Measurements from ENCODE around the gene MGLL. TPM values are rescaled to one million over a fixed set of nuclear protein-coding genes. Genes with fewer than 3 reads are reported as not detected.
"Not testable (repeated sequence)": the region's sequence is repeated elsewhere in the genome, so short reads cannot be mapped to it uniquely, and the experiment has no call there.

Gene MGLL
- total RNA-seq, 1 experiment from 2014 or later = 0.94 TPM

GRCh38 chr3:127706312-127706711 lies 116.0 kb downstream of the MGLL start (continued):
- TF ChIP-seq, protein P1, sequence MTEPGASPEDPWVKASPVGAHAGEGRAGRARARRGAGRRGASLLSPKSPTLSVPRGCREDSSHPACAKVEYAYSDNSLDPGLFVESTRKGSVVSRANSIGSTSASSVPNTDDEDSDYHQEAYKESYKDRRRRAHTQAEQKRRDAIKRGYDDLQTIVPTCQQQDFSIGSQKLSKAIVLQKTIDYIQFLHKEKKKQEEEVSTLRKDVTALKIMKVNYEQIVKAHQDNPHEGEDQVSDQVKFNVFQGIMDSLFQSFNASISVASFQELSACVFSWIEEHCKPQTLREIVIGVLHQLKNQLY (CRISPR knock-in tag; IDR thresholded peaks at IDR 0.05) = no peak
- no peak for TF ChIP-seq ZNF138 (CRISPR knock-in tag; conservative IDR thresholded peaks at IDR 0.05)
- no peak for TF ChIP-seq CREM (CRISPR knock-in tag; IDR thresholded peaks at IDR 0.05)
- TF ChIP-seq AFF4 (CRISPR knock-in tag; IDR thresholded peaks at IDR 0.05; ENCODE audit: borderline replicate concordance) = no peak

DNA sequence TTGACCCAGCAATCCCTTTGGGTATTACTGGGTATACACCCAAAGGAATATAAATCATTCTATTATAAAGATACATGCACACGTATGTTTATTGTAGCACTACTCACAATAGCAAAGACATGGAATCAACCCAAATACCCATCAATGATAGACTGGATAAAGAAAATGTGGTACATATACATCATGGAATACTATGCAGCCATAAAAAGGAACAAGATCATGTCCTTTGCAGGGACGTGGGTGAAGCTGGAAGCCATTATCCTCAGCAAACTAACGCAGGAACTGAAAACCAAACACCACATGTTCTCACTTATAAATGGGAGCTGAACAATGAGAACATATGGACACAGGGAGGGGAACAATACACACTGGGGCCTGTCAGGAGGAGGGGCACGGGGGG lies 117.5 kb downstream of the MGLL start:
- CTCF ChIA-PET; POLR2A ChIA-PET; H3K27ac Mint-ChIP-seq; H3K36me3 Mint-ChIP-seq; H3K27me3 Mint-ChIP-seq (ENCODE audit: low read depth); DNase-seq (ENCODE audit: low spot score); ATAC-seq; H3K4me3 Mint-ChIP-seq: not testable (repeated sequence)
- peaks cover 20% of the 10 kb centered on the region for H3K9me3 Mint-ChIP-seq
- peaks cover 18% of the 10 kb centered on the region for H3K4me1 Mint-ChIP-seq

- ChIA-PET POLR2A (no interaction called here), CTCF (interaction anchor here (0.9 to 1.5 kb wide), 4 partner anchors 11 to 88 kb away, joined by 3 to 6 read pairs (median 4); no protein-coding TSS in a partner anchor)
- H3K4me1 Mint-ChIP-seq = peaks cover 3% of the 10 kb centered on the region
- TF ChIP-seq ZNF512 (CRISPR knock-in tag; IDR thresholded peaks at IDR 0.05; ENCODE audit: borderline replicate concordance) = no peak
- H3K4me3 Mint-ChIP-seq = no peak overlapping the region
- ATAC-seq (no peak), DNase-seq (ENCODE audit: low spot score) (no peak)
- peaks cover 20% of the 10 kb centered on the region for H3K9me3 Mint-ChIP-seq
- no peaks in the 10 kb centered on the region for H3K36me3 Mint-ChIP-seq
- H3K27ac Mint-ChIP-seq = no peak overlapping the region
- H3K27me3 Mint-ChIP-seq (ENCODE audit: low read depth) = no peaks in the 10 kb centered on the region
These were observed 120.2 kb downstream of the MGLL start for GRCh38 chr3:127702151-127702578.

GRCh38 chr3:127701280-127701911 lies 120.9 kb downstream of the MGLL start:
- no peak for DNase-seq (ENCODE audit: low spot score)
- POLR2A ChIA-PET = no interaction called here
- no peak for TF ChIP-seq TEAD4 (CRISPR knock-in tag; IDR thresholded peaks at IDR 0.05)
- no peak for TF ChIP-seq KAT7 (CRISPR knock-in tag; IDR thresholded peaks at IDR 0.05; ENCODE audit: borderline replicate concordance)
- no peak for TF ChIP-seq ZNF281 (CRISPR knock-in tag; IDR thresholded peaks at IDR 0.05)
- no peak for TF ChIP-seq AR (CRISPR knock-in tag; IDR thresholded peaks at IDR 0.05)
- TF ChIP-seq, protein P2, sequence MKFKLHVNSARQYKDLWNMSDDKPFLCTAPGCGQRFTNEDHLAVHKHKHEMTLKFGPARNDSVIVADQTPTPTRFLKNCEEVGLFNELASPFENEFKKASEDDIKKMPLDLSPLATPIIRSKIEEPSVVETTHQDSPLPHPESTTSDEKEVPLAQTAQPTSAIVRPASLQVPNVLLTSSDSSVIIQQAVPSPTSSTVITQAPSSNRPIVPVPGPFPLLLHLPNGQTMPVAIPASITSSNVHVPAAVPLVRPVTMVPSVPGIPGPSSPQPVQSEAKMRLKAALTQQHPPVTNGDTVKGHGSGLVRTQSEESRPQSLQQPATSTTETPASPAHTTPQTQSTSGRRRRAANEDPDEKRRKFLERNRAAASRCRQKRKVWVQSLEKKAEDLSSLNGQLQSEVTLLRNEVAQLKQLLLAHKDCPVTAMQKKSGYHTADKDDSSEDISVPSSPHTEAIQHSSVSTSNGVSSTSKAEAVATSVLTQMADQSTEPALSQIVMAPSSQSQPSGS (CRISPR knock-in tag; IDR thresholded peaks at IDR 0.05; ENCODE audit: borderline replicate concordance, low read depth) = no peak
- no peak for TF ChIP-seq JAZF1 (CRISPR knock-in tag; IDR thresholded peaks at IDR 0.05)
- TF ChIP-seq SP1 (CRISPR knock-in tag; conservative IDR thresholded peaks at IDR 0.05) = no peak
- TF ChIP-seq ZNF416 (CRISPR knock-in tag; IDR thresholded peaks at IDR 0.05) = no peak
- TF ChIP-seq ZSCAN18 (CRISPR knock-in tag; IDR thresholded peaks at IDR 0.05) = no peak

More at GRCh38 chr3:127701280-127701911, 120.9 kb downstream of the MGLL start:
- Mint-ChIP-seq H3K27me3 (ENCODE audit: low read depth) (no peaks in the 10 kb centered on the region), H3K36me3 (no peaks in the 10 kb centered on the region), H3K4me3 (no peak overlapping the region), H3K9me3 (peaks cover 20% of the 10 kb centered on the region), H3K4me1 (peaks cover 3% of the 10 kb centered on the region), H3K27ac (no peak overlapping the region)
- CTCF ChIA-PET = interaction anchor here (1.1 kb wide), 1 partner anchor 70 kb away, joined by 3 read pairs; no protein-coding TSS in a partner anchor
- no peak for ATAC-seq
